Fibroblast of lung (primary cell): ENCODE data around the gene MPG.

Experiments used
- EZH2 ChIP-seq: IDR thresholded peaks from 2 replicates; pipeline ENCODE4 v1.5.1; 2012; ENCODE audit warnings: low read length, control low read depth, mild to moderate bottlenecking; ENCODE audit errors: missing control alignments
- TF ChIP-seq, protein P1 (sequence below), 2 donors: IDR thresholded peaks in 1 of 2; conservative IDR thresholded peaks in 1 of 2; 1 replicate in 1 of 2; 2 replicates in 1 of 2; pipeline ENCODE4 v1.5.1; 2011 to 2012; ENCODE audit warnings: low read length in 2 of 2, control low read depth in 1 of 2, inconsistent platforms in 1 of 2, low read depth in 1 of 2, mild to moderate bottlenecking in 1 of 2

DNA sequence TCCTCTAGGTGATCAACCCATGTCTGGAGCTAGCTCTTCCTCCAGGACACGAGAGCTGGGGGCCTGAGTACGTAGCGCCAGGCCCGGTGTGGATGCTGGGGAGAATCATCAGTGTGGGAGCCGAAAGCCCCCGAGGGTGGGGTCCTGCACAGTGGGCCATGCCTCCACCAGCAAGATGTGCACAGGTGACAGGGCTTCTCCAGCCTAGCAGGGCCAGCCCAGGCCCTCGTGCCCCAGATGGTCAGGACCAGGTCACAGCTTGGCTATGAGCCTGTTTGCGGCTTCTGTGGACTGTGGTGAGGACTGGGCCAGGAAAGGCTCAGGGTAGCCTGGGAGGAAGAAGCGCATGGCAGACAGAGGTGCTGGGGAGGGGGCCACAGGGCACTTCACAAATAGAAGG, 7.8 kb downstream of the MPG start:
- TF ChIP-seq, protein P1, sequence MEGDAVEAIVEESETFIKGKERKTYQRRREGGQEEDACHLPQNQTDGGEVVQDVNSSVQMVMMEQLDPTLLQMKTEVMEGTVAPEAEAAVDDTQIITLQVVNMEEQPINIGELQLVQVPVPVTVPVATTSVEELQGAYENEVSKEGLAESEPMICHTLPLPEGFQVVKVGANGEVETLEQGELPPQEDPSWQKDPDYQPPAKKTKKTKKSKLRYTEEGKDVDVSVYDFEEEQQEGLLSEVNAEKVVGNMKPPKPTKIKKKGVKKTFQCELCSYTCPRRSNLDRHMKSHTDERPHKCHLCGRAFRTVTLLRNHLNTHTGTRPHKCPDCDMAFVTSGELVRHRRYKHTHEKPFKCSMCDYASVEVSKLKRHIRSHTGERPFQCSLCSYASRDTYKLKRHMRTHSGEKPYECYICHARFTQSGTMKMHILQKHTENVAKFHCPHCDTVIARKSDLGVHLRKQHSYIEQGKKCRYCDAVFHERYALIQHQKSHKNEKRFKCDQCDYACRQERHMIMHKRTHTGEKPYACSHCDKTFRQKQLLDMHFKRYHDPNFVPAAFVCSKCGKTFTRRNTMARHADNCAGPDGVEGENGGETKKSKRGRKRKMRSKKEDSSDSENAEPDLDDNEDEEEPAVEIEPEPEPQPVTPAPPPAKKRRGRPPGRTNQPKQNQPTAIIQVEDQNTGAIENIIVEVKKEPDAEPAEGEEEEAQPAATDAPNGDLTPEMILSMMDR (conservative IDR thresholded peaks at IDR 0.05 in 1 of 2, IDR thresholded peaks at IDR 0.05 in 1 of 2; ENCODE audit: low read depth in 1 of 2, low read length in 2 of 2) = no peak
- TF ChIP-seq EZH2 = no peak
